ENCODE measurements around the gene SPHKAP. TPM values are rescaled to one million over a fixed set of nuclear protein-coding genes. Genes with fewer than 3 reads are reported as not detected.

Gene SPHKAP
- total RNA-seq, 1 experiment from 2014 or later: not detected

GRCh38 chr2:228015741-228016140, 165.7 kb downstream of the SPHKAP start:
- intact Hi-C loops (cut with micrococcal nuclease; ENCODE audit: unreplicated experiment): no loop called here
- H3K27me3 Mint-ChIP-seq (ENCODE audit: insufficient read depth, unreplicated experiment): peaks cover 3% of the 10 kb centered on the region
- CTCF ChIA-PET: no interaction called here

DNA sequence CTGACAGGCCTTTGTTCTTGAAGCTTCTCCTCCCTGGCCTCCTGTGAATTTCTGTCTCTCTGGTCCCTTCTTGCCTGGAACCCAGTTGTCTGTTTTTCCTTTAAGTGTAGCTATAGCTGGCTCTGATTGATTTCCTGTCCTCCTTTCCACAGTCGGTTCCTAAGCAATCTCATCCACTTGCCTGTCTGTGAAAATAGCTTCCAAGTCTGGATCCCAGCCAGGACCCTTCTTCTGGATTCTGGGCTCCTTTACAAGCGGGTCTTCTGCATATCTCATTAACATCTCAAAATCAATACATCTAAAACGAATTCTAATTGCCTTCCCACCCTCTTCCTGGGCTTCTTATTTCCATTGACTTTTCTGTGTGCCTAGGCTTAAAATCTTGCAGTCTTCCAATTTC, 185.1 kb downstream of the SPHKAP start:
- Mint-ChIP-seq H3K4me3 (ENCODE audit: unreplicated experiment) (no peak overlapping the region), H3K27me3 (ENCODE audit: insufficient read depth, unreplicated experiment) (peaks cover 7% of the 10 kb centered on the region), H3K4me1 (ENCODE audit: low read depth, unreplicated experiment) (no peaks in the 10 kb centered on the region), H3K9me3 (ENCODE audit: unreplicated experiment) (no peaks in the 10 kb centered on the region), H3K27ac (ENCODE audit: unreplicated experiment) (no peak overlapping the region), H3K36me3 (ENCODE audit: insufficient read depth, unreplicated experiment) (no peaks in the 10 kb centered on the region)
- no peak for TF ChIP-seq CTCF (IDR thresholded peaks at IDR 0.05; ENCODE audit: insufficient read depth in 1 of 2, low read depth in 1 of 2, low read length in 1 of 2, severe bottlenecking in 1 of 2, unreplicated experiment in 1 of 2)
- intact Hi-C loops (cut with micrococcal nuclease; ENCODE audit: unreplicated experiment): no loop called here
- no TSS peak for BruUV-seq (replicated peaks)
- Histone ChIP-seq H3K4me1 (no peaks in the 10 kb centered on the region), H3K4me3 (ENCODE audit: low read depth, low read length) (no peak overlapping the region), H3K9me3 (no peaks in the 10 kb centered on the region), H3K36me3 (ENCODE audit: control insufficient read depth, insufficient read depth, low read length) (no peaks in the 10 kb centered on the region), H3K27me3 (replicated peaks; ENCODE audit: control insufficient read depth, insufficient read depth, low read length) (no peaks in the 10 kb centered on the region)
- ChIA-PET POLR2A (no interaction called here), CTCF (interaction anchor here (0.6 kb wide), 1 partner anchor 604 kb away, joined by 3 read pairs; no protein-coding TSS in a partner anchor)
- DNase-seq: no peak

More at GRCh38 chr2:228015741-228016140, 165.7 kb downstream of the SPHKAP start:
- BruUV-seq (replicated peaks): no TSS peak
- no peaks in the 10 kb centered on the region for H3K36me3 ChIP-seq (ENCODE audit: control insufficient read depth, insufficient read depth, low read length)
- no peaks in the 10 kb centered on the region for H3K27me3 ChIP-seq (replicated peaks; ENCODE audit: control insufficient read depth, insufficient read depth, low read length)
- H3K36me3 Mint-ChIP-seq (ENCODE audit: insufficient read depth, unreplicated experiment): no peaks in the 10 kb centered on the region
- H3K27ac Mint-ChIP-seq (ENCODE audit: unreplicated experiment): no peak overlapping the region
- no peaks in the 10 kb centered on the region for H3K9me3 ChIP-seq
- no peaks in the 10 kb centered on the region for H3K4me1 ChIP-seq
- POLR2A ChIA-PET: no interaction called here
- no peaks in the 10 kb centered on the region for H3K9me3 Mint-ChIP-seq (ENCODE audit: unreplicated experiment)
- no peak overlapping the region for H3K4me3 Mint-ChIP-seq (ENCODE audit: unreplicated experiment)
- DNase-seq: no peak
- no peak overlapping the region for H3K4me3 ChIP-seq (ENCODE audit: low read depth, low read length)
- no peak for TF ChIP-seq CTCF (IDR thresholded peaks at IDR 0.05; ENCODE audit: insufficient read depth in 1 of 2, low read depth in 1 of 2, low read length in 1 of 2, severe bottlenecking in 1 of 2, unreplicated experiment in 1 of 2)
- H3K4me1 Mint-ChIP-seq (ENCODE audit: low read depth, unreplicated experiment): no peaks in the 10 kb centered on the region

GRCh38 chr2:227990937-227991336, 190.6 kb downstream of the SPHKAP start:
- Mint-ChIP-seq H3K4me1 (ENCODE audit: low read depth, unreplicated experiment) (no peaks in the 10 kb centered on the region), H3K27ac (ENCODE audit: unreplicated experiment) (no peak overlapping the region), H3K27me3 (ENCODE audit: insufficient read depth, unreplicated experiment) (no peaks in the 10 kb centered on the region), H3K36me3 (ENCODE audit: insufficient read depth, unreplicated experiment) (no peaks in the 10 kb centered on the region), H3K4me3 (ENCODE audit: unreplicated experiment) (no peak overlapping the region), H3K9me3 (ENCODE audit: unreplicated experiment) (no peaks in the 10 kb centered on the region)
- ChIA-PET POLR2A (no interaction called here), CTCF (no interaction called here)
- Histone ChIP-seq H3K4me1 (no peaks in the 10 kb centered on the region), H3K9me3 (no peaks in the 10 kb centered on the region), H3K36me3 (ENCODE audit: control insufficient read depth, insufficient read depth, low read length) (no peaks in the 10 kb centered on the region), H3K4me3 (ENCODE audit: low read depth, low read length) (no peak overlapping the region), H3K27me3 (replicated peaks; ENCODE audit: control insufficient read depth, insufficient read depth, low read length) (no peaks in the 10 kb centered on the region)
- BruUV-seq (replicated peaks): no TSS peak
- TF ChIP-seq CTCF (IDR thresholded peaks at IDR 0.05; ENCODE audit: insufficient read depth in 1 of 2, low read depth in 1 of 2, low read length in 1 of 2, severe bottlenecking in 1 of 2, unreplicated experiment in 1 of 2): no peak
- no peak for DNase-seq
- intact Hi-C loops (cut with micrococcal nuclease; ENCODE audit: unreplicated experiment): no loop called here

All from Caco-2 (cell line).